Prostate gland (tissue), 2 donors: ENCODE measurements around the gene KRTAP4-11.

ENCODE experiments used
- CTCF ChIP-seq, 4 experiments: fragments of 200-600 bp in 2 of 4; fragments of 450-650 bp in 2 of 4; sonication (generic) in 2 of 4; IDR thresholded peaks; 1 replicate in 3 of 4; 2 replicates in 1 of 4; pipeline ENCODE4 v1.5.1; 2016 to 2019; ENCODE audit warnings: antibody characterized with exemption in 4 of 4, mild to moderate bottlenecking in 2 of 4, moderate library complexity in 2 of 4
- POLR2A ChIP-seq: fragments of 450-650 bp; IDR thresholded peaks from one replicate; pipeline ENCODE4 v1.6.1; 2016; ENCODE audit warnings: antibody characterized with exemption, mild to moderate bottlenecking
- POLR2AphosphoS5 ChIP-seq: sonication (generic); formaldehyde crosslinking; IDR thresholded peaks from one replicate; pipeline ENCODE4 v1.6.1; 2017; ENCODE audit warnings: antibody characterized with exemption

- TF ChIP-seq CTCF (IDR thresholded peaks at IDR 0.05): no peak
- no peak for TF ChIP-seq POLR2A
- TF ChIP-seq POLR2AphosphoS5: no peak
Measured at GRCh38 chr17:41131979-41132378, 13.8 kb upstream of the KRTAP4-11 start.
